Epithelial cell of proximal tubule (primary cell): ENCODE results near the gene TAS2R46. TPM values are rescaled to one million over a fixed set of nuclear protein-coding genes. Genes with fewer than 3 reads are reported as not detected.

ENCODE experiments used
- DNase-seq: peaks from one replicate; pipeline ENCODE4 v3.0.0-alpha.2; 2011; ENCODE audit warnings: low read depth
- H3K4me3 ChIP-seq: 2 replicates; pipeline ENCODE4 v1.5.1; 2011; ENCODE audit warnings: low read depth, mild to moderate bottlenecking, low read length
- total RNA-seq: library from RNA; depleted of rRNA; stranded (reverse); fragments of >200 nt; gene quantifications from 2 replicates; pipeline ENCODE4 v1.2.3, GENCODE V29; 2015
- TF ChIP-seq, protein P1 (sequence below): conservative IDR thresholded peaks from 2 replicates; pipeline ENCODE4 v1.5.1; 2012; ENCODE audit warnings: low read depth, mild to moderate bottlenecking, low read length

Gene TAS2R46
- total RNA-seq, 1 donor from 2014 or later, result 0.17 TPM

- DNase-seq, result no peak
- TF ChIP-seq, protein P1, sequence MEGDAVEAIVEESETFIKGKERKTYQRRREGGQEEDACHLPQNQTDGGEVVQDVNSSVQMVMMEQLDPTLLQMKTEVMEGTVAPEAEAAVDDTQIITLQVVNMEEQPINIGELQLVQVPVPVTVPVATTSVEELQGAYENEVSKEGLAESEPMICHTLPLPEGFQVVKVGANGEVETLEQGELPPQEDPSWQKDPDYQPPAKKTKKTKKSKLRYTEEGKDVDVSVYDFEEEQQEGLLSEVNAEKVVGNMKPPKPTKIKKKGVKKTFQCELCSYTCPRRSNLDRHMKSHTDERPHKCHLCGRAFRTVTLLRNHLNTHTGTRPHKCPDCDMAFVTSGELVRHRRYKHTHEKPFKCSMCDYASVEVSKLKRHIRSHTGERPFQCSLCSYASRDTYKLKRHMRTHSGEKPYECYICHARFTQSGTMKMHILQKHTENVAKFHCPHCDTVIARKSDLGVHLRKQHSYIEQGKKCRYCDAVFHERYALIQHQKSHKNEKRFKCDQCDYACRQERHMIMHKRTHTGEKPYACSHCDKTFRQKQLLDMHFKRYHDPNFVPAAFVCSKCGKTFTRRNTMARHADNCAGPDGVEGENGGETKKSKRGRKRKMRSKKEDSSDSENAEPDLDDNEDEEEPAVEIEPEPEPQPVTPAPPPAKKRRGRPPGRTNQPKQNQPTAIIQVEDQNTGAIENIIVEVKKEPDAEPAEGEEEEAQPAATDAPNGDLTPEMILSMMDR, result no peak
- no peak overlapping the region for H3K4me3 ChIP-seq
Observed at GRCh38 chr12:11085419-11085818, 23.3 kb upstream of the TAS2R46 start.

DNA sequence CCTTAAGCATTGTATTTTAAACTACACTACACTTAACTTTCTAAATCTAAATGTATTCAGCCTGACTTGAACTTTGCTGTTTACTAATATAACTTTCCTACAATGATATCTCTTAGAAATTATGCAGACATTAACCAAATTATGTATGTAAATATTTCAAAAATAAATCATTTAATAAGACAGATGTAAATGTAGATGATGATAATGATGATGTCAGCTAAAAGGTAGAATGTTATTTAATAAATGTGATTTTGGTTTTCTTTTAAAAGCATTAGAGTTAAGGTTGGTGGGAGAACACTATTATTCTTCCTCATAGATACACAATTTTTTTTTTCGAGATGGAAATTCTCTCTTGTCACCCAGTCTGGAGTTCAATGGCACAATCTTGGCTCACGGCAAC is 19.9 kb upstream of the TAS2R46 start:
- TF ChIP-seq, protein P1, result no peak
- no peak overlapping the region for H3K4me3 ChIP-seq
- DNase-seq, result no peak

GRCh38 chr12:11078246-11078645 is 16.2 kb upstream of the TAS2R46 start:
- TF ChIP-seq, protein P1, result no peak
- no peak overlapping the region for H3K4me3 ChIP-seq
- no peak for DNase-seq

DNA sequence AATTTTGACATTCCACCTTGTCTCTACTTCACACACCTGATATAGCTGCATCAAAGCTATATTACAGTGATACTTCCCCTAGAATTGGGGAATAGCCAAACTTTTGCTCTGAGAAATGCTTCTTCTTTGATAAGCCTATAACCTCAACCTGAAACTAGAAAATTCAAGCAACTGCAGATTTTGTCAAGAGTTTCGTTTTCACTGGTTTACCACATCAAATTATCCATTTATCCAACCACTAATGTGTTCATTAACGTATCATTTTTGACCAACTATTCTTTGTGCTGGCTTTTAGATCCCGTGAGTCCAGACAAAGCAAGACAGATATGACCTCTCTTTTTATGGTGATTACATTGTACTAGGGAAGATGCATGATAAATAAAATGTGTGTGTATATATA is 13.5 kb upstream of the TAS2R46 start:
- H3K4me3 ChIP-seq, result no peak overlapping the region
- no peak for DNase-seq
- TF ChIP-seq, protein P1, result no peak

GRCh38 chr12:11071414-11071813 is 9.3 kb upstream of the TAS2R46 start:
- TF ChIP-seq, protein P1, result no peak
- H3K4me3 ChIP-seq, result no peak overlapping the region
- DNase-seq, result no peak

DNA sequence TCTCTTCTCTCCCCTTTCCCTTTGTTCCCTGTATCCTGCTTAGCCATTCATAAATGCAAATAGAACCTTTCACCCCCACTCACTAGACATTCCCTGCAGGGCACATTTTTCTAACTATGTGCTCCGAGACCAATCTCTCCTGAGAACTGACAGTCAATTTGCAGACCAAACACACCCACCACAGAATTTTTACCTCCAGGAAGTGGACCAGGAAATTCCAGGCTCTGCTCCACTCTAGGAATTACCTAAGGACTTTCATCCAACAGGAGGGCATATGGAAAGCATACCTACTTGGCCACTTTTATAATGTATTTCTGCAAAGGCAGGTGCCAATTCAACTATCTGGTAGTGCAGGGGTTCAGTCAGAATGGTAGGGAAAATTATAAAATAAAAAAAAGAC is 8.9 kb upstream of the TAS2R46 start:
- no peak for DNase-seq
- TF ChIP-seq, protein P1, result no peak
- no peak overlapping the region for H3K4me3 ChIP-seq

DNA sequence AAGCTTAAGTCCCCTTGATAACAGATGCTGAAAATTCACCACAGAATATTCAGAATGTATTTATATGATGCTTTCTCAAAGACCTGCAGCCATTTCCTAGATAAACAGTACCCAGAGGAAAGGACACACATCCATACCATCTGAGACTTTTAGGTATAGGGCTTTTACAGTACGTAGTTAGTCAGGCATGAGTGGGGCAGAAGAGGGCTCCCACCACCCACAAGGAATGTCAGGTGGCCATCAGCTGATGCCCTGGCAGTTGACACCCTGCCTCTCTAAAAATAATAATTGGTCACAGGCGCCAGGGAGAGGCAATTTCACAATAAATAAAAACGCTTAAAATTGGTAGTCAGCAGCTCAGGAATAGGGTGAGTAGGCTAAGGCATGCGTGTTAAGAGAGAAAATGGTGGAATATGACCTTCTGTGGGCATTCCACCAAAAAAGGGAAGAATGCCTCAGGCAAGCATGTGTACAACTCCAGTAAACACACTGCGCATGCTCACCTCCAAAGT is 7.8 kb upstream of the TAS2R46 start:
- no peak overlapping the region for H3K4me3 ChIP-seq
- no peak for DNase-seq
- TF ChIP-seq, protein P1, result no peak
